A673 (cell line): ENCODE results near the gene NME2. TPM values are rescaled to one million over a fixed set of nuclear protein-coding genes. Genes with fewer than 3 reads are reported as not detected.

Experiments used
- BruUV-seq: library from RNA; stranded (reverse); fragments of 400-500 nt; replicated peaks from 2 replicates; lab custom pipeline; 2021; lab: Mats Ljungman, UMichigan
- CTCF ChIA-PET: fragments of 300-600 bp; sonication (Branson Sonifier 250); formaldehyde crosslinking; loops from one replicate; lab custom pipeline; 2022; ENCODE audit warnings: antibody characterized with exemption; lab: Charles Lee
- POLR2A ChIA-PET: fragments of 300-600 bp; sonication (Branson Sonifier 250); formaldehyde crosslinking; loops from one replicate; lab custom pipeline; 2022; ENCODE audit warnings: antibody characterized with exemption; ENCODE audit not compliant: low non-redundant PET; lab: Charles Lee
- DNase-seq: peaks from one replicate; pipeline ENCODE4 v3.0.0-alpha.2; 2015; ENCODE audit warnings: low spot score
- H3K27ac ChIP-seq: fragments of 200-600 bp; sonication (generic); 2 replicates; pipeline ENCODE4 v1.5.1; 2016; ENCODE audit warnings: mixed run types, low read depth, mild to moderate bottlenecking, mixed read lengths, antibody characterized with exemption, low read length; ENCODE audit not compliant: poor library complexity, severe bottlenecking
- H3K27me3 ChIP-seq: fragments of 200-600 bp; sonication (generic); replicated peaks from 2 replicates; pipeline ENCODE4 v1.6.1; 2017; ENCODE audit warnings: mixed run types, low read depth, mild to moderate bottlenecking, mixed read lengths, antibody characterized with exemption, low read length; ENCODE audit not compliant: insufficient read depth, poor library complexity
- H3K36me3 ChIP-seq: fragments of 200-600 bp; sonication (generic); 2 replicates; pipeline ENCODE4 v1.6.1; 2016; ENCODE audit warnings: mixed run types, mild to moderate bottlenecking, mixed read lengths, antibody characterized with exemption, low read length; ENCODE audit not compliant: insufficient read depth, poor library complexity, severe bottlenecking
- H3K4me1 ChIP-seq: fragments of 200-600 bp; sonication (generic); 2 replicates; pipeline ENCODE4 v1.6.1; 2017; ENCODE audit warnings: mixed run types, mild to moderate bottlenecking, mixed read lengths, antibody characterized with exemption, low read length; ENCODE audit not compliant: insufficient read depth, poor library complexity, severe bottlenecking
- H3K4me3 ChIP-seq: fragments of 200-600 bp; sonication (generic); 2 replicates; pipeline ENCODE4 v1.5.1; 2016; ENCODE audit warnings: low read depth, mixed run types, mild to moderate bottlenecking, mixed read lengths, low read length; ENCODE audit not compliant: poor library complexity, severe bottlenecking
- H3K9me3 ChIP-seq: fragments of 200-600 bp; sonication (generic); 2 replicates; pipeline ENCODE4 v1.6.1; 2016; ENCODE audit warnings: mixed run types, low read depth, mild to moderate bottlenecking, mixed read lengths, antibody characterized with exemption, low read length; ENCODE audit not compliant: poor library complexity, severe bottlenecking
- EZH2 ChIP-seq: fragments of 200-600 bp; sonication (generic); IDR thresholded peaks from 2 replicates; pipeline ENCODE4 v1.6.1; 2017; ENCODE audit warnings: borderline replicate concordance, low read depth, mild to moderate bottlenecking, mixed read lengths, antibody characterized with exemption, low read length; ENCODE audit not compliant: poor library complexity, severe bottlenecking
- intact Hi-C: fragments of 100-400 bp; cut with micrococcal nuclease; formaldehyde crosslinking; loops from one replicate; pipeline ENCODE4 v1.10.0; 2022; ENCODE audit not compliant: unreplicated experiment
- total RNA-seq: library from RNA; stranded (reverse); gene quantifications from 2 replicates; pipeline ENCODE4 v1.2.3, GENCODE V29; 2021
- TF ChIP-seq, protein P1 (sequence below): fragments of 300-800, 200-600 bp; sonication (generic); conservative IDR thresholded peaks from 2 replicates; pipeline ENCODE4 v1.5.1; 2017; ENCODE audit warnings: low read depth, mild to moderate bottlenecking, antibody characterized with exemption, low read length, moderate library complexity, mixed read lengths

The NME2 gene
- total RNA-seq, 1 experiment from 2014 or later: 776 TPM

DNA sequence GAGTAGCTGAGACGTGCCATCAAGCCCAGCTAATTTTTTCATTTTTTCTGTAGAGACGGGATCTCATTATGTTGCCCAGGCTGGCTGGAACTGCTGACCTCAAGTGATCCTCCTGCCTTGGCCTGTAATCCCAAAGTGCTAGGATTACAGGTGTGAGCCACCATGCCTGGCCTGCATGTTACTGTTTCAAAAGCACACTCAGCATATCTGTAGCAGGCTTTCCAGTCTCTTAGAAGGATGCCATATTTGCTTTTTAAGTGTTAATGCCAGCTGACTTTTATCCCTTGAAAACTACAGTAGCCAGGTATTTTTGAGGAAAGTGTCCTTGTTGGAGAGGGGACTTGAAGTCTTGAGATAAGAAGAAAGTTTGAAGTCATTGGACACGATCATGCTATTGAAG is 30.3 kb upstream of the NME2 start:
- Histone ChIP-seq H3K36me3 (no peaks in the 10 kb centered on the region), H3K4me3 (no peak overlapping the region), H3K4me1 (no peaks in the 10 kb centered on the region), H3K9me3 (no peaks in the 10 kb centered on the region), H3K27me3 (no peaks in the 10 kb centered on the region), H3K27ac (no peak overlapping the region)
- intact Hi-C loops: no loop called here
- no TSS peak for BruUV-seq
- DNase-seq: no peak
- TF ChIP-seq, protein P1, sequence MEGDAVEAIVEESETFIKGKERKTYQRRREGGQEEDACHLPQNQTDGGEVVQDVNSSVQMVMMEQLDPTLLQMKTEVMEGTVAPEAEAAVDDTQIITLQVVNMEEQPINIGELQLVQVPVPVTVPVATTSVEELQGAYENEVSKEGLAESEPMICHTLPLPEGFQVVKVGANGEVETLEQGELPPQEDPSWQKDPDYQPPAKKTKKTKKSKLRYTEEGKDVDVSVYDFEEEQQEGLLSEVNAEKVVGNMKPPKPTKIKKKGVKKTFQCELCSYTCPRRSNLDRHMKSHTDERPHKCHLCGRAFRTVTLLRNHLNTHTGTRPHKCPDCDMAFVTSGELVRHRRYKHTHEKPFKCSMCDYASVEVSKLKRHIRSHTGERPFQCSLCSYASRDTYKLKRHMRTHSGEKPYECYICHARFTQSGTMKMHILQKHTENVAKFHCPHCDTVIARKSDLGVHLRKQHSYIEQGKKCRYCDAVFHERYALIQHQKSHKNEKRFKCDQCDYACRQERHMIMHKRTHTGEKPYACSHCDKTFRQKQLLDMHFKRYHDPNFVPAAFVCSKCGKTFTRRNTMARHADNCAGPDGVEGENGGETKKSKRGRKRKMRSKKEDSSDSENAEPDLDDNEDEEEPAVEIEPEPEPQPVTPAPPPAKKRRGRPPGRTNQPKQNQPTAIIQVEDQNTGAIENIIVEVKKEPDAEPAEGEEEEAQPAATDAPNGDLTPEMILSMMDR: no peak
- no peak for TF ChIP-seq EZH2
- CTCF ChIA-PET: interaction anchor here (0.6 kb wide), 1 partner anchor 936 kb away, joined by 9 read pairs; no protein-coding TSS in a partner anchor
- POLR2A ChIA-PET: no interaction called here

DNA sequence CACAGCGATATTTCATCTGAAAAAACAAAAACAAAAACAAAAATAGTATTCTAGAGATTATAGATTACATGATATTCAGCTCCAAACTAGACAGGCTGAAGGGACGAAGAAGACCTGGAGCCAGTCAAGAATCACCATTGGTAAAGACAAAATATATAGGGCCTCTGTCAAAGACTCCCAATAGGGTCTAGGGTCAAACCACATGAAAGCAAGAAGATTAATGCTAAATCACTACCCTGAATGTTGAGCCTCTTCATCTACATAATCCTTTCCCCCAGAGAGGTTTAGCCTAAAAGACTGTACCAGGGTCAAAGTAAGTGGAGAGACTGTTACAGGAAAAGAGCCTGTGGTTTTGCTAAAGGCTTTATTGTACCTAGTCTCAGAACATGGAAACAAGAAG is 23.6 kb upstream of the NME2 start:
- no TSS peak for BruUV-seq

DNA sequence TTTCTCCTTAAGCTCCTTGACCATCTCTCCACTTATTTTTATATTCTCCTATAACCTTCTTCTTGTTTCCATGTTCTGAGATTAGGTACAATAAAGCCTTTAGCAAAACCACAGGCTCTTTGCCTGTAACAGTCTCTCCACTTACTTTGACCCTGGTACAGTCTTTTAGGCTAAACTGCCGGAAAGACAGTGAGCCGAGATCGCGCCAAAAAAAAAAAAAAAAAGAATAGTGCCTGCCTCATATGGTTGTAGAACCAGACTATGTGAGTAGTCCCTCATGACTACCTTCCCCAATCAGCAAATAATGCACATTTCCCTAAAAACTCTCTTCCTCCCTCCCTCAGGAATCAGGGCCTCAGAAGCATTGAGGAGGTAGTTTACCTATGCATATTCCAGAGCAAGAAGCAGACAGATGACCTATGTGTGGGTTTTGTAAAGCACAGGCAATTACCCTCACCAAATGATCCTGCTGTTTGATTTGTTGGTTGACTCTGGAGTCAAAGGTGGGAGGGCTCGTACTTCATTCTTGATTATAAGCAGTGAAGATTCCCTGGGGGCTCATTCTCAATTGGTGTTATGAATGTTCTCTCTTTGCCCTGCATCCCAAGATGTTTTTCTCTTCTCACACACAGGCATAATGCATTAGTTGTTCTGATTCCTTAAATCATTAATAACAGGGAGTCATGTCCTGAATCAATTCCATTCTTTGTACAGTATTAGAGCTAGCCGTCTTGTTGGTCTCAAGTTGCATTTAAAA is 21.8 kb upstream of the NME2 start:
- Histone ChIP-seq H3K27me3 (no peaks in the 10 kb centered on the region), H3K27ac (no peak overlapping the region), H3K4me3 (no peak overlapping the region), H3K9me3 (no peaks in the 10 kb centered on the region), H3K4me1 (no peaks in the 10 kb centered on the region), H3K36me3 (no peaks in the 10 kb centered on the region)
- TF ChIP-seq, protein P1: no peak
- POLR2A ChIA-PET: no interaction called here
- CTCF ChIA-PET: no interaction called here
- DNase-seq: no peak
- intact Hi-C loops: no loop called here
- BruUV-seq: no TSS peak

More for the DNA sequence above, 23.6 kb upstream of the NME2 start:
- intact Hi-C loops: no loop called here
- TF ChIP-seq EZH2: no peak
- TF ChIP-seq, protein P1: no peak
- Histone ChIP-seq H3K36me3 (no peaks in the 10 kb centered on the region), H3K9me3 (no peaks in the 10 kb centered on the region), H3K27ac (no peak overlapping the region), H3K4me3 (no peak overlapping the region), H3K4me1 (no peaks in the 10 kb centered on the region), H3K27me3 (no peaks in the 10 kb centered on the region)
- ChIA-PET CTCF (interaction anchor here (0.7 kb wide), 1 partner anchor 27 kb away, joined by 5 read pairs; no protein-coding TSS in a partner anchor), POLR2A (no interaction called here)
- DNase-seq: no peak
